ENCODE measurements around the gene SIVA1. TPM values are rescaled to one million over a fixed set of nuclear protein-coding genes. Genes with fewer than 3 reads are reported as not detected.

The SIVA1 gene
- polyA plus RNA-seq, 3 donors: 72.9 to 103 (median 90.8) TPM

- no peak for DNase-seq
Observed at GRCh38 chr14:104767634-104767918, 14.6 kb downstream of the SIVA1 start.

- DNase-seq: peak; percentile 84
Observed at GRCh38 chr14:104768437-104769323, 15.7 kb downstream of the SIVA1 start.

- DNase-seq: no peak
Observed at GRCh38 chr14:104769324-104770071, 16.6 kb downstream of the SIVA1 start.

GRCh38 chr14:104770072-104770579, 17.2 kb downstream of the SIVA1 start:
- no peak for DNase-seq

- DNase-seq: no peak
Observed at GRCh38 chr14:104770851-104771272, 17.9 kb downstream of the SIVA1 start.

GRCh38 chr14:104771374-104771773, 18.4 kb downstream of the SIVA1 start:
- DNase-seq: no peak

GRCh38 chr14:104771918-104772706, 19.2 kb downstream of the SIVA1 start:
- no peak for DNase-seq

- DNase-seq: no peak
Observed at GRCh38 chr14:104772707-104773504, 20.0 kb downstream of the SIVA1 start.

- no peak for DNase-seq
Observed at GRCh38 chr14:104773505-104774452, 20.8 kb downstream of the SIVA1 start.

- DNase-seq: no peak
Observed at GRCh38 chr14:104774453-104775072, 21.6 kb downstream of the SIVA1 start.

- DNase-seq: no peak
Observed at GRCh38 chr14:104775073-104775489, 22.1 kb downstream of the SIVA1 start.

GRCh38 chr14:104776481-104776880, 23.5 kb downstream of the SIVA1 start:
- DNase-seq: no peak

GRCh38 chr14:104776961-104777807, 24.2 kb downstream of the SIVA1 start:
- no peak for DNase-seq

GRCh38 chr14:104777808-104778249, 24.9 kb downstream of the SIVA1 start:
- no peak for DNase-seq

- DNase-seq: no peak
Observed at GRCh38 chr14:104778694-104779331, 25.9 kb downstream of the SIVA1 start.

GRCh38 chr14:104779776-104780512, 27.0 kb downstream of the SIVA1 start:
- DNase-seq: no peak

GRCh38 chr14:104780513-104781030, 27.6 kb downstream of the SIVA1 start:
- DNase-seq: no peak
